HepG2 (cell line): ENCODE measurements around the gene NFKB2. TPM values are rescaled to one million over a fixed set of nuclear protein-coding genes. Genes with fewer than 3 reads are reported as not detected.

Experiments
- CERS6 ChIP-seq: sonication (generic); formaldehyde crosslinking; IDR thresholded peaks from 2 replicates; pipeline ENCODE4 v1.5.0; 2020; ENCODE audit warnings: missing genetic modification reagents
- FOXO1 ChIP-seq: sonication (generic); formaldehyde crosslinking; IDR thresholded peaks from 2 replicates; pipeline ENCODE4 v1.4.0; 2020; ENCODE audit warnings: missing genetic modification reagents
- FOXO4 ChIP-seq: sonication (generic); formaldehyde crosslinking; conservative IDR thresholded peaks from 2 replicates; pipeline ENCODE4 v1.8.1; 2023; ENCODE audit warnings: missing genetic modification reagents
- GATAD2A ChIP-seq: IDR thresholded peaks from 2 replicates; pipeline ENCODE4 v1.6.1; 2016
- GTF2F1 ChIP-seq: fragments of 150-350 bp; IDR thresholded peaks from 2 replicates; pipeline ENCODE4 v1.6.1; 2014; ENCODE audit warnings: low read length
- IKZF4 ChIP-seq: sonication (generic); formaldehyde crosslinking; IDR thresholded peaks from 2 replicates; pipeline ENCODE4 v1.5.1; 2020; ENCODE audit warnings: borderline replicate concordance, mild to moderate bottlenecking, low read depth, missing genetic modification reagents; ENCODE audit errors: not compliant biosample characterization
- MIXL1 ChIP-seq: IDR thresholded peaks from 2 replicates; pipeline ENCODE4 v1.6.1; 2016
- MYC ChIP-seq: sonication (generic); formaldehyde crosslinking; IDR thresholded peaks from 2 replicates; pipeline ENCODE4 v1.9.0; 2021; ENCODE audit warnings: missing genetic modification reagents, borderline replicate concordance
- PRDM15 ChIP-seq: sonication (generic); formaldehyde crosslinking; IDR thresholded peaks from 2 replicates; pipeline ENCODE4 v1.4.0; 2020; ENCODE audit warnings: missing genetic modification reagents
- RORA ChIP-seq: sonication (generic); formaldehyde crosslinking; IDR thresholded peaks from 2 replicates; pipeline ENCODE4 v1.5.0; 2020; ENCODE audit warnings: mild to moderate bottlenecking, missing genetic modification reagents, moderate library complexity
- SPEN ChIP-seq: sonication (generic); formaldehyde crosslinking; IDR thresholded peaks from 2 replicates; pipeline ENCODE4 v1.5.1; 2020; ENCODE audit warnings: low read depth, mild to moderate bottlenecking, missing genetic modification reagents
- YEATS4 ChIP-seq: sonication (generic); formaldehyde crosslinking; IDR thresholded peaks from 2 replicates; pipeline ENCODE4 v1.4.0; 2020; ENCODE audit warnings: missing genetic modification reagents, borderline replicate concordance
- ZBTB14 ChIP-seq: sonication (generic); formaldehyde crosslinking; IDR thresholded peaks from 2 replicates; pipeline ENCODE4 v1.4.0; 2020; ENCODE audit warnings: missing genetic modification reagents
- ZNF101 ChIP-seq: sonication (generic); formaldehyde crosslinking; IDR thresholded peaks from 2 replicates; pipeline ENCODE4 v1.4.0; 2020; ENCODE audit warnings: mild to moderate bottlenecking, low read depth, missing genetic modification reagents, borderline replicate concordance
- ZNF138 ChIP-seq: sonication (generic); formaldehyde crosslinking; IDR thresholded peaks from 2 replicates; pipeline ENCODE4 v1.5.0; 2020; ENCODE audit warnings: mild to moderate bottlenecking, low read depth, missing genetic modification reagents
- ZNF512 ChIP-seq: sonication (generic); formaldehyde crosslinking; IDR thresholded peaks from 2 replicates; pipeline ENCODE4 v1.4.0; 2020; ENCODE audit warnings: mild to moderate bottlenecking, missing genetic modification reagents
- ZNF556 ChIP-seq: sonication (generic); formaldehyde crosslinking; IDR thresholded peaks from 2 replicates; pipeline ENCODE4 v1.4.0; 2020; ENCODE audit warnings: mild to moderate bottlenecking, missing genetic modification reagents, borderline replicate concordance
- ZNF576 ChIP-seq: sonication (generic); formaldehyde crosslinking; IDR thresholded peaks from 2 replicates; pipeline ENCODE4 v1.4.0; 2020; ENCODE audit warnings: mild to moderate bottlenecking, missing genetic modification reagents
- ZNF83 ChIP-seq: sonication (generic); formaldehyde crosslinking; IDR thresholded peaks from 2 replicates; pipeline ENCODE4 v1.4.0; 2020; ENCODE audit warnings: missing genetic modification reagents, mild to moderate bottlenecking, borderline replicate concordance
- ZSCAN21 ChIP-seq: sonication (generic); formaldehyde crosslinking; IDR thresholded peaks from 2 replicates; pipeline ENCODE4 v1.8.0; 2022; ENCODE audit warnings: mild to moderate bottlenecking, missing genetic modification reagents, moderate library complexity, borderline replicate concordance
- polyA plus RNA-seq, 8 experiments: library from polyadenylated mRNA; depleted of rRNA in 3 of 8; stranded (reverse) in 7 of 8; unstranded in 1 of 8; fragments of >200 nt; fragmentation: Illumina TruSeq in 4 of 8; extraction: Trizol in 4 of 8; gene quantifications; 2 replicates each; pipeline versions ENCODE4 v1.2.1 to v1.2.3, GENCODE V29; 2011 to 2016; ENCODE audit warnings: low read depth in 4 of 8, missing spikeins in 1 of 8, mixed read lengths in 1 of 8; ENCODE audit not compliant: insufficient read depth in 1 of 8
- total RNA-seq, 5 experiments: library from RNA; depleted of rRNA; stranded (reverse); fragments of >200 nt; fragmentation: Illumina TruSeq; extraction: Trizol; gene quantifications; 2 replicates each; pipeline ENCODE4 v1.2.3, GENCODE V29; 2016; ENCODE audit warnings: low read depth in 1 of 5

Gene NFKB2
- total and polyA plus RNA-seq, 2 of the 13 experiments (the other 11 are each of a cell fraction or from before 2014, with no cell fraction given): 7.7 to 12.5 TPM

GRCh38 chr10:102432162-102432950 is 36.9 kb downstream of the NFKB2 start, which contains the start of gene CUEDC2 (continued):
- TF ChIP-seq CERS6 (no peak), MYC (peak; percentile 52; the same call in 1 of the 2 replicates), ZBTB14 (CRISPR knock-in tag) (peak; percentile 75), ZNF512 (no peak), MIXL1 (CRISPR knock-in tag) (peak; percentile 61), GTF2F1 (no peak), YEATS4 (CRISPR knock-in tag) (peak; percentile 27; the same call in 1 of the 2 replicates), PRDM15 (no peak), FOXO1 (CRISPR knock-in tag) (0 out of 2 replicates have a peak, but pooled peaks have one; percentile 21), RORA (CRISPR knock-in tag) (no peak), ZNF556 (CRISPR knock-in tag) (no peak; the same call in 1 of the 2 replicates), SPEN (peak; percentile 8; the same call in 1 of the 2 replicates), ZNF101 (CRISPR knock-in tag) (no peak), IKZF4 (CRISPR knock-in tag) (peak; percentile 87), GATAD2A (peak; percentile 73), ZNF576 (no peak), ZNF138 (CRISPR knock-in tag) (no peak), ZNF83 (CRISPR knock-in tag) (no peak), ZSCAN21 (CRISPR knock-in tag) (peak; percentile 45; the same call in 1 of the 2 replicates), FOXO4 (no peak)
